HFF-Myc (cell line): ENCODE results near the gene BARHL1.

Experiments used
- DNase-seq: peaks from one replicate; pipeline ENCODE4 v3.0.0-alpha.2; 2011; ENCODE audit warnings: low read depth; ENCODE audit errors: extremely low read depth
- H3K4me3 ChIP-seq: replicated peaks from 2 replicates; pipeline ENCODE4 v1.5.1; 2011; ENCODE audit warnings: low read depth, mild to moderate bottlenecking, control low read depth, low read length
- CTCF ChIP-seq: IDR thresholded peaks from 2 replicates; pipeline ENCODE4 v1.5.1; 2012; ENCODE audit warnings: mild to moderate bottlenecking, low read depth, low read length, control low read depth; ENCODE audit errors: missing control alignments

Gene BARHL1

GRCh38 chr9:132582276-132582785 lies at the start of gene BARHL1:
Gene BARHL1 (plus strand): TSS chr9:132582606. CDS start chr9:132582798, 192 bp downstream.
- TF ChIP-seq CTCF, result no peak
- H3K4me3 ChIP-seq, result peak within 1 kb of the TSS; percentile 20; the same call in 1 of the 2 replicates
- DNase-seq, result no peak

GRCh38 chr9:132534832-132535231 lies 47.6 kb upstream of the BARHL1 start:
- no peak for TF ChIP-seq CTCF
- DNase-seq, result no peak

GRCh38 chr9:132536124-132536523 lies 46.3 kb upstream of the BARHL1 start:
- no peak for DNase-seq
- no peak for TF ChIP-seq CTCF
- no peak overlapping the region for H3K4me3 ChIP-seq

More at GRCh38 chr9:132534832-132535231, 47.6 kb upstream of the BARHL1 start:
- no peak overlapping the region for H3K4me3 ChIP-seq

- no peak for DNase-seq
- H3K4me3 ChIP-seq, result no peak overlapping the region
- no peak for TF ChIP-seq CTCF
These were observed 45.1 kb upstream of the BARHL1 start for GRCh38 chr9:132537352-132537751.

- no peak for DNase-seq
- no peak overlapping the region for H3K4me3 ChIP-seq
- TF ChIP-seq CTCF, result no peak
These were observed 44.3 kb upstream of the BARHL1 start for GRCh38 chr9:132538071-132538470.

GRCh38 chr9:132539096-132539495 lies 43.3 kb upstream of the BARHL1 start:
- H3K4me3 ChIP-seq, result no peak overlapping the region
- no peak for TF ChIP-seq CTCF
- DNase-seq, result no peak

- TF ChIP-seq CTCF, result no peak
- no peak overlapping the region for H3K4me3 ChIP-seq
- DNase-seq, result no peak
These were observed 41.4 kb upstream of the BARHL1 start for GRCh38 chr9:132541051-132541450.
